Type B pancreatic cell (in vitro differentiated cells): Measurements from ENCODE around the gene ADAMTS17. TPM values are rescaled to one million over a fixed set of nuclear protein-coding genes. Genes with fewer than 3 reads are reported as not detected.

Experiments used
- DNase-seq: peaks from one replicate; pipeline ENCODE4 v3.0.0; 2021; ENCODE audit warnings: mixed read lengths; ENCODE audit not compliant: unreplicated experiment; ENCODE audit errors: extremely low spot score
- H3K27ac Mint-ChIP-seq: 2 replicates; pipeline ENCODE4 v1.8.0; 2021; ENCODE audit warnings: mild to moderate bottlenecking, mixed read lengths
- H3K27me3 Mint-ChIP-seq: 2 replicates; pipeline ENCODE4 v1.8.0; 2021; ENCODE audit warnings: mixed read lengths
- H3K36me3 Mint-ChIP-seq: 2 replicates; pipeline ENCODE4 v1.8.0; 2021; ENCODE audit warnings: mixed read lengths
- H3K4me1 Mint-ChIP-seq: one replicate; pipeline ENCODE4 v1.8.0; 2021; ENCODE audit warnings: mixed read lengths; ENCODE audit not compliant: unreplicated experiment
- H3K4me3 Mint-ChIP-seq: 2 replicates; pipeline ENCODE4 v1.8.0; 2021; ENCODE audit warnings: mild to moderate bottlenecking, mixed read lengths
- H3K9me3 Mint-ChIP-seq: 2 replicates; pipeline ENCODE4 v1.8.0; 2021; ENCODE audit warnings: mixed read lengths
- CTCF ChIP-seq: fragments of 200-600 bp; sonication (generic); conservative IDR thresholded peaks from 2 replicates; pipeline ENCODE4 v1.5.0; 2021; ENCODE audit warnings: antibody characterized with exemption, mild to moderate bottlenecking
- total RNA-seq: library from RNA; stranded (reverse); gene quantifications from 2 replicates; pipeline ENCODE4 v1.2.1, GENCODE V29; 2021; ENCODE audit warnings: low replicate concordance

Gene ADAMTS17
- total RNA-seq, 1 donor from 2014 or later, result 18.3 TPM

GRCh38 chr15:100123611-100124010, 218.2 kb downstream of the ADAMTS17 start:
- no peak for DNase-seq
- Mint-ChIP-seq H3K27ac (no peak overlapping the region), H3K4me1 (no peaks in the 10 kb centered on the region), H3K27me3 (no peaks in the 10 kb centered on the region), H3K9me3 (peaks cover 15% of the 10 kb centered on the region), H3K36me3 (peaks cover 15% of the 10 kb centered on the region), H3K4me3 (no peak overlapping the region)
- TF ChIP-seq CTCF, result no peak

- no peaks in the 10 kb centered on the region for H3K27me3 Mint-ChIP-seq
- no peak for DNase-seq
- no peak overlapping the region for H3K27ac Mint-ChIP-seq
- no peak for TF ChIP-seq CTCF
- no peak overlapping the region for H3K4me3 Mint-ChIP-seq
- peaks cover 20% of the 10 kb centered on the region for H3K36me3 Mint-ChIP-seq
- no peaks in the 10 kb centered on the region for H3K4me1 Mint-ChIP-seq
- peaks cover 15% of the 10 kb centered on the region for H3K9me3 Mint-ChIP-seq
These were observed 220.5 kb downstream of the ADAMTS17 start for GRCh38 chr15:100121285-100121684.

- no peak for DNase-seq
- H3K27me3 Mint-ChIP-seq, result no peaks in the 10 kb centered on the region
These were observed 221.7 kb downstream of the ADAMTS17 start for GRCh38 chr15:100120111-100120510.

GRCh38 chr15:100118546-100118945, 223.2 kb downstream of the ADAMTS17 start:
- H3K9me3 Mint-ChIP-seq, result peaks cover 15% of the 10 kb centered on the region

More at GRCh38 chr15:100120111-100120510, 221.7 kb downstream of the ADAMTS17 start:
- TF ChIP-seq CTCF, result no peak
- Mint-ChIP-seq H3K4me1 (peaks cover under 1% of the 10 kb centered on the region), H3K27ac (no peak overlapping the region), H3K4me3 (no peak overlapping the region), H3K36me3 (peaks cover 20% of the 10 kb centered on the region), H3K9me3 (peaks cover 15% of the 10 kb centered on the region)

GRCh38 chr15:100116416-100117190, 225.2 kb downstream of the ADAMTS17 start:
- H3K4me1 Mint-ChIP-seq, result peaks cover 12% of the 10 kb centered on the region
- H3K36me3 Mint-ChIP-seq, result peaks cover 15% of the 10 kb centered on the region
- TF ChIP-seq CTCF, result no peak
- no peaks in the 10 kb centered on the region for H3K27me3 Mint-ChIP-seq
- H3K27ac Mint-ChIP-seq, result no peak overlapping the region
- DNase-seq, result no peak
- H3K9me3 Mint-ChIP-seq, result peaks cover 10% of the 10 kb centered on the region
- H3K4me3 Mint-ChIP-seq, result no peak overlapping the region

More at GRCh38 chr15:100118546-100118945, 223.2 kb downstream of the ADAMTS17 start:
- peaks cover 23% of the 10 kb centered on the region for H3K36me3 Mint-ChIP-seq
- H3K27ac Mint-ChIP-seq, result no peak overlapping the region
- no peak for TF ChIP-seq CTCF
- no peaks in the 10 kb centered on the region for H3K27me3 Mint-ChIP-seq
- DNase-seq, result no peak
- H3K4me3 Mint-ChIP-seq, result no peak overlapping the region
- peaks cover 9% of the 10 kb centered on the region for H3K4me1 Mint-ChIP-seq
